NCI-H2107 (cell line): ENCODE measurements around the gene GUCY2F.

Experiments used
- DNase-seq: peaks from one replicate; lab custom pipeline; 2025; lab: John Stamatoyannopoulos, UW

The GUCY2F gene

GRCh38 chrX:109343671-109344070 is 138.2 kb downstream of the GUCY2F start:
- DNase-seq = no peak

GRCh38 chrX:109336141-109336540 is 145.7 kb downstream of the GUCY2F start:
- no peak for DNase-seq

- DNase-seq = no peak
These were observed 154.6 kb downstream of the GUCY2F start for GRCh38 chrX:109327251-109327650.
